ENCODE measurements around the gene KLHDC10.

- TF ChIP-seq EP300 (conservative IDR thresholded peaks at IDR 0.05; ENCODE audit: poor library complexity, severe bottlenecking) (no peak), CTCF (IDR thresholded peaks at IDR 0.05; ENCODE audit: poor library complexity, severe bottlenecking) (no peak), RAD21 (conservative IDR thresholded peaks at IDR 0.05) (no peak)
These were observed 37.6 kb upstream of the KLHDC10 start for GRCh38 chr7:130032698-130033097.
